Hepatocyte (in vitro differentiated cells): ENCODE results near the gene CPLANE2.

Experiments used
- CTCF ChIP-seq: fragments of 200-600 bp; sonication (generic); IDR thresholded peaks from 2 replicates; pipeline ENCODE4 v1.5.1; 2016; ENCODE audit warnings: antibody characterized with exemption, mild to moderate bottlenecking; ENCODE audit not compliant: poor library complexity
- EZH2 ChIP-seq: fragments of 200-600 bp; sonication (generic); IDR thresholded peaks from 2 replicates; pipeline ENCODE4 v1.6.1; 2016; ENCODE audit warnings: antibody characterized with exemption, mild to moderate bottlenecking, borderline replicate concordance

- no peak for TF ChIP-seq EZH2
- TF ChIP-seq CTCF: no peak
Measured at GRCh38 chr1:16203550-16203949, 33.4 kb downstream of the CPLANE2 start.
